ENCODE measurements around the gene USP33.
"Not testable (repeated sequence)": the region's sequence is repeated elsewhere in the genome, so short reads cannot be mapped to it uniquely, and the experiment has no call there.

USP33 gene

GRCh38 chr1:77779529-77780281 is 20.1 kb upstream of the USP33 start, which contains the start of gene MIGA1:
Gene MIGA1 (plus strand): TSS chr1:77779649. CDS start chr1:77783253, 3,604 bp downstream.
- Histone ChIP-seq H3K36me3 (ENCODE audit: control insufficient read depth, insufficient read depth, low read length) (peaks cover 4% of the 10 kb centered on the region), H3K9me3 (ENCODE audit: control insufficient read depth, low read length) (no peaks in the 10 kb centered on the region), H3K4me3 (ENCODE audit: insufficient read depth, low read depth, low read length) (peak within 1 kb of the TSS; percentile 84), H3K27me3 (ENCODE audit: control insufficient read depth, insufficient read depth, low read length, poor library complexity, severe bottlenecking) (no peaks in the 10 kb centered on the region), H3K27ac (ENCODE audit: insufficient read depth, low read depth, low read length, poor library complexity, severe bottlenecking) (no peak within 1 kb of the TSS), H3K4me1 (ENCODE audit: control insufficient read depth, insufficient read depth, low read length) (no peaks in the 10 kb centered on the region)
- WGBS, 2 experiments: 1% methylated on average over 40 of the region's 40 CpGs

- Histone ChIP-seq H3K4me3 (ENCODE audit: insufficient read depth, low read depth, low read length) (no peak overlapping the region), H3K27me3 (ENCODE audit: control insufficient read depth, insufficient read depth, low read length, poor library complexity, severe bottlenecking) (no peaks in the 10 kb centered on the region), H3K4me1 (ENCODE audit: control insufficient read depth, insufficient read depth, low read length) (no peaks in the 10 kb centered on the region), H3K9me3 (ENCODE audit: control insufficient read depth, low read length) (no peaks in the 10 kb centered on the region), H3K36me3 (ENCODE audit: control insufficient read depth, insufficient read depth, low read length) (no peaks in the 10 kb centered on the region), H3K27ac (ENCODE audit: insufficient read depth, low read depth, low read length, poor library complexity, severe bottlenecking) (no peak overlapping the region)
- 93 to 97% methylated on average over 7 of the region's 7 CpGs for WGBS, 2 experiments
These were observed 16.5 kb upstream of the USP33 start for GRCh38 chr1:77776007-77776700.

- Histone ChIP-seq H3K4me3 (ENCODE audit: insufficient read depth, low read depth, low read length) (no peak overlapping the region), H3K27me3 (ENCODE audit: control insufficient read depth, insufficient read depth, low read length, poor library complexity, severe bottlenecking) (no peaks in the 10 kb centered on the region), H3K9me3 (ENCODE audit: control insufficient read depth, low read length) (no peaks in the 10 kb centered on the region), H3K36me3 (ENCODE audit: control insufficient read depth, insufficient read depth, low read length) (no peaks in the 10 kb centered on the region), H3K4me1 (ENCODE audit: control insufficient read depth, insufficient read depth, low read length) (no peaks in the 10 kb centered on the region), H3K27ac (ENCODE audit: insufficient read depth, low read depth, low read length, poor library complexity, severe bottlenecking) (no peak overlapping the region)
- WGBS, 2 experiments: 97% methylated on average over 2 to 3 of the region's 4 CpGs
These were observed 8.4 kb upstream of the USP33 start for GRCh38 chr1:77768006-77768405.

GRCh38 chr1:77762072-77762476 is 2.4 kb upstream of the USP33 start:
- Histone ChIP-seq H3K4me3 (ENCODE audit: insufficient read depth, low read depth, low read length) (no peak overlapping the region), H3K27ac (ENCODE audit: insufficient read depth, low read depth, low read length, poor library complexity, severe bottlenecking) (no peak overlapping the region), H3K36me3 (ENCODE audit: control insufficient read depth, insufficient read depth, low read length) (no peaks in the 10 kb centered on the region), H3K9me3 (ENCODE audit: control insufficient read depth, low read length) (no peaks in the 10 kb centered on the region), H3K27me3 (ENCODE audit: control insufficient read depth, insufficient read depth, low read length, poor library complexity, severe bottlenecking) (no peaks in the 10 kb centered on the region), H3K4me1 (ENCODE audit: control insufficient read depth, insufficient read depth, low read length) (no peaks in the 10 kb centered on the region)
- 94% methylated on average over 1 of the region's 1 CpG for WGBS, 2 experiments

- Histone ChIP-seq H3K36me3 (ENCODE audit: control insufficient read depth, insufficient read depth, low read length) (no peaks in the 10 kb centered on the region), H3K4me1 (ENCODE audit: control insufficient read depth, insufficient read depth, low read length) (no peaks in the 10 kb centered on the region), H3K9me3 (ENCODE audit: control insufficient read depth, low read length) (no peaks in the 10 kb centered on the region), H3K4me3 (ENCODE audit: insufficient read depth, low read depth, low read length) (no peak overlapping the region), H3K27me3 (ENCODE audit: control insufficient read depth, insufficient read depth, low read length, poor library complexity, severe bottlenecking) (no peaks in the 10 kb centered on the region), H3K27ac (ENCODE audit: insufficient read depth, low read depth, low read length, poor library complexity, severe bottlenecking) (no peak overlapping the region)
- 88 to 94% methylated on average over 1 of the region's 2 CpGs for WGBS, 2 experiments
These were observed 2.0 kb downstream of the USP33 start for GRCh38 chr1:77757603-77758002.

GRCh38 chr1:77757066-77757584 is 2.5 kb downstream of the USP33 start:
- no peaks in the 10 kb centered on the region for H3K9me3 ChIP-seq (ENCODE audit: control insufficient read depth, low read length)
- no peak overlapping the region for H3K27ac ChIP-seq (ENCODE audit: insufficient read depth, low read depth, low read length, poor library complexity, severe bottlenecking)
- H3K36me3 ChIP-seq (ENCODE audit: control insufficient read depth, insufficient read depth, low read length): no peaks in the 10 kb centered on the region
- H3K4me3 ChIP-seq (ENCODE audit: insufficient read depth, low read depth, low read length): no peak overlapping the region
- H3K27me3 ChIP-seq (ENCODE audit: control insufficient read depth, insufficient read depth, low read length, poor library complexity, severe bottlenecking): no peaks in the 10 kb centered on the region
- WGBS, 2 experiments: 91 to 100% methylated on average over 1 of the region's 1 CpG
- no peaks in the 10 kb centered on the region for H3K4me1 ChIP-seq (ENCODE audit: control insufficient read depth, insufficient read depth, low read length)

GRCh38 chr1:77756052-77756754 is 3.4 kb downstream of the USP33 start:
- no peaks in the 10 kb centered on the region for H3K9me3 ChIP-seq (ENCODE audit: control insufficient read depth, low read length)
- 80 to 88% methylated on average over 1 of the region's 1 CpG for WGBS, 2 experiments
- H3K4me3 ChIP-seq (ENCODE audit: insufficient read depth, low read depth, low read length): no peak overlapping the region
- H3K36me3 ChIP-seq (ENCODE audit: control insufficient read depth, insufficient read depth, low read length): no peaks in the 10 kb centered on the region
- H3K27ac ChIP-seq (ENCODE audit: insufficient read depth, low read depth, low read length, poor library complexity, severe bottlenecking): no peak overlapping the region
- no peaks in the 10 kb centered on the region for H3K4me1 ChIP-seq (ENCODE audit: control insufficient read depth, insufficient read depth, low read length)
- H3K27me3 ChIP-seq (ENCODE audit: control insufficient read depth, insufficient read depth, low read length, poor library complexity, severe bottlenecking): no peaks in the 10 kb centered on the region

- not testable (repeated sequence) for H3K27ac ChIP-seq (ENCODE audit: insufficient read depth, low read depth, low read length, poor library complexity, severe bottlenecking); H3K36me3 ChIP-seq (ENCODE audit: control insufficient read depth, insufficient read depth, low read length); H3K27me3 ChIP-seq (ENCODE audit: control insufficient read depth, insufficient read depth, low read length, poor library complexity, severe bottlenecking); H3K4me3 ChIP-seq (ENCODE audit: insufficient read depth, low read depth, low read length); H3K4me1 ChIP-seq (ENCODE audit: control insufficient read depth, insufficient read depth, low read length); H3K9me3 ChIP-seq (ENCODE audit: control insufficient read depth, low read length)
- 90 to 95% methylated on average over 3 to 4 of the region's 4 CpGs for WGBS, 2 experiments
These were observed 10.2 kb downstream of the USP33 start for GRCh38 chr1:77749489-77749888.

GRCh38 chr1:77744576-77744975 is 15.1 kb downstream of the USP33 start:
- Histone ChIP-seq H3K4me1 (ENCODE audit: control insufficient read depth, insufficient read depth, low read length) (no peaks in the 10 kb centered on the region), H3K36me3 (ENCODE audit: control insufficient read depth, insufficient read depth, low read length) (no peaks in the 10 kb centered on the region), H3K4me3 (ENCODE audit: insufficient read depth, low read depth, low read length) (no peak overlapping the region), H3K9me3 (ENCODE audit: control insufficient read depth, low read length) (no peaks in the 10 kb centered on the region), H3K27me3 (ENCODE audit: control insufficient read depth, insufficient read depth, low read length, poor library complexity, severe bottlenecking) (no peaks in the 10 kb centered on the region), H3K27ac (ENCODE audit: insufficient read depth, low read depth, low read length, poor library complexity, severe bottlenecking) (no peak overlapping the region)
- WGBS, 2 experiments: 89 to 92% methylated on average over 7 of the region's 7 CpGs

- Histone ChIP-seq H3K27ac (ENCODE audit: insufficient read depth, low read depth, low read length, poor library complexity, severe bottlenecking) (no peak overlapping the region), H3K4me3 (ENCODE audit: insufficient read depth, low read depth, low read length) (no peak overlapping the region), H3K4me1 (ENCODE audit: control insufficient read depth, insufficient read depth, low read length) (no peaks in the 10 kb centered on the region), H3K27me3 (ENCODE audit: control insufficient read depth, insufficient read depth, low read length, poor library complexity, severe bottlenecking) (no peaks in the 10 kb centered on the region), H3K9me3 (ENCODE audit: control insufficient read depth, low read length) (no peaks in the 10 kb centered on the region), H3K36me3 (ENCODE audit: control insufficient read depth, insufficient read depth, low read length) (no peaks in the 10 kb centered on the region)
- WGBS, 2 experiments: 93 to 97% methylated on average over 3 of the region's 3 CpGs
These were observed 17.6 kb downstream of the USP33 start for GRCh38 chr1:77742011-77742555.
